Muscle layer of duodenum (tissue), 2 donors: ENCODE results near the gene C1orf94.
"Not testable (repeated sequence)": the region's sequence is repeated elsewhere in the genome, so short reads cannot be mapped to it uniquely, and the experiment has no call there.

Experiments
- H3K27ac ChIP-seq: one replicate; pipeline ENCODE4 v1.7.0; 2013; ENCODE audit warnings: mild to moderate bottlenecking, low read length
- H3K27me3 ChIP-seq: one replicate; pipeline ENCODE4 v1.7.0; 2013; ENCODE audit warnings: low read depth, mild to moderate bottlenecking, control low read depth, low read length
- H3K36me3 ChIP-seq, 2 donors: one replicate each; pipeline ENCODE4 v1.7.0; 2013; ENCODE audit warnings: low read length in 2 of 2, control low read depth in 1 of 2, mild to moderate bottlenecking in 1 of 2; ENCODE audit not compliant: insufficient read depth in 2 of 2, control insufficient read depth in 1 of 2
- H3K4me1 ChIP-seq, 2 donors: one replicate each; pipeline ENCODE4 v1.7.0; 2013; ENCODE audit warnings: low read length in 2 of 2, mild to moderate bottlenecking in 2 of 2, control low read depth in 1 of 2, moderate library complexity in 1 of 2; ENCODE audit not compliant: insufficient read depth in 2 of 2, control insufficient read depth in 1 of 2
- H3K4me3 ChIP-seq, 2 donors: one replicate each; pipeline ENCODE4 v1.7.0; 2013; ENCODE audit warnings: low read length in 2 of 2, low read depth in 1 of 2, mild to moderate bottlenecking in 1 of 2
- H3K9me3 ChIP-seq, 2 donors: one replicate each; pipeline ENCODE4 v1.7.0; 2013; ENCODE audit warnings: low read length in 2 of 2, control low read depth in 1 of 2, mild to moderate bottlenecking in 1 of 2; ENCODE audit not compliant: control insufficient read depth in 1 of 2
- donor health status: healthy.

Gene C1orf94

GRCh38 chr1:34166191-34166624, 10.5 kb upstream of the C1orf94 start:
- H3K36me3 ChIP-seq, result no peaks in the 10 kb centered on the region
- H3K9me3 ChIP-seq, result no peaks in the 10 kb centered on the region
- peaks cover 30% of the 10 kb centered on the region for H3K27me3 ChIP-seq
- H3K4me3 ChIP-seq, result peak overlapping the region in 1 of 2 donors; percentile 36
- H3K4me1 ChIP-seq, result peaks cover 0 to 40% of the 10 kb centered on the region in 2 donors
- H3K27ac ChIP-seq, result no peak overlapping the region

DNA sequence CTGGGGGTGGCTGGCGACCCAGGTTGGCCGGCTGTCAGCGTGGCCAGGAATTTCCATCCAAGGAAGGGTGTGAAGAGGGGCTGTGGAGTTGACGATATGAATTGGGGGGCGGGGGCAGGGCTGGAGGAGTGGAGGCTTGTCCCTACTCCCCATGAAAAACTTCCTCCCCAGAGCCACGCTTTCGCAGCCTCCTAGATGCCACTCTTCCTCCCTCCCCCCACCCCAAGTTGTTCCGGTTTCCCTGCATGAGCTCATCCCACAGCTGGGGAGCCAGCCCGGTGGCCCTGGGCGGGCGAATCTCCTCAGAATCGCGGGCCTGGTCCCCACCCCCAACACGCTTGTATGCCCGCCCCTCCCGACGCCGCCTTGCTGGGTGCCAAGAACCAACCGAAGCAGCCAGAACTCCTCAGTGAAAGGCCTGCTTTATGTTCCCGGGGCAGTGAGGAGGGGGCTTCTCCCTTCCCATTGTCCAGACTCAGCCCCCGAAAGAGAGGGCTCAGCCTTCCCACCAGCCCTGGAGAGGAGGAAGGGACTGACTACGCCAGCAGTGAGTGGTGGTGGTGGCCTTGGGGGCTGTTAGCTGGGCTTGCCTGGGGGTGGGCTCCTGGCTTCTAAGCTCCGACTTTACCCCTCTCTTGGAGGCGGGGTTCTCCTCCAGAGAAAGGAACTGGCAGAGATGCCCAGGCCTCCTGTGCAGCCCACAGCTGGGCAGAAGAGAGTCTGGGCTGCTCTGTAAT, 9.9 kb upstream of the C1orf94 start:
- Histone ChIP-seq H3K27ac (no peak overlapping the region), H3K27me3 (peaks cover 30% of the 10 kb centered on the region), H3K4me1 (peaks cover 0 to 40% of the 10 kb centered on the region in 2 donors), H3K36me3 (no peaks in the 10 kb centered on the region), H3K9me3 (no peaks in the 10 kb centered on the region), H3K4me3 (peak overlapping the region in 1 of 2 donors; percentile 36)

DNA sequence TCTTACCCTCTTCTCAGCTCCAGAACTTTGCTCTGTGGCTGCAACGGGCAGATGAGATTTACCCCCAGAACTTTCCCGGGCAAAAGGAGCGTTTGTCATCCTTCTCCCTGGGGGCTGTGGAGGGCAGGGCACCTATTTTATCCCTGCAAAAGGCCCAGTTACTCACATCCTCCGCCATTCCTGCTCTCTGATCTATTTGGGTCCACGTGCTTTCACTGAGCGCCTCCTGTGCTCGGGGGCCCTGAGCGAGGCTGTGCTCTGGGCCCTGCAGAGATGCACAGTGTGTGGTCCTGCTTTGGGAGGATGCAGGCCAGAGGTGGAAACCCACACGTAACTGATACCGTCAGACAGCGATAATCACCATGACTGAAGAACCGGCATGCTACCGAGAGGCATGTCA, 9.3 kb upstream of the C1orf94 start:
- H3K4me3 ChIP-seq, result no peak overlapping the region
- H3K36me3 ChIP-seq, result no peaks in the 10 kb centered on the region
- H3K4me1 ChIP-seq, result peaks cover 0 to 40% of the 10 kb centered on the region in 2 donors
- H3K27me3 ChIP-seq, result peaks cover 30% of the 10 kb centered on the region
- H3K9me3 ChIP-seq, result no peaks in the 10 kb centered on the region
- no peak overlapping the region for H3K27ac ChIP-seq

- no peak overlapping the region for H3K4me3 ChIP-seq
- H3K9me3 ChIP-seq, result no peaks in the 10 kb centered on the region
- peaks cover 17% of the 10 kb centered on the region for H3K27me3 ChIP-seq
- H3K4me1 ChIP-seq, result peaks cover 0 to 6% of the 10 kb centered on the region in 2 donors
- no peak overlapping the region for H3K27ac ChIP-seq
- no peaks in the 10 kb centered on the region for H3K36me3 ChIP-seq
Measured at GRCh38 chr1:34175744-34176143, 963 bp upstream of the C1orf94 start.

GRCh38 chr1:34178072-34178471, 1.4 kb downstream of the C1orf94 start:
- no peaks in the 10 kb centered on the region for H3K9me3 ChIP-seq
- peaks cover 17% of the 10 kb centered on the region for H3K27me3 ChIP-seq
- no peak overlapping the region for H3K27ac ChIP-seq
- no peak overlapping the region for H3K4me3 ChIP-seq
- H3K36me3 ChIP-seq, result no peaks in the 10 kb centered on the region
- peaks cover 0 to 6% of the 10 kb centered on the region in 2 donors for H3K4me1 ChIP-seq

DNA sequence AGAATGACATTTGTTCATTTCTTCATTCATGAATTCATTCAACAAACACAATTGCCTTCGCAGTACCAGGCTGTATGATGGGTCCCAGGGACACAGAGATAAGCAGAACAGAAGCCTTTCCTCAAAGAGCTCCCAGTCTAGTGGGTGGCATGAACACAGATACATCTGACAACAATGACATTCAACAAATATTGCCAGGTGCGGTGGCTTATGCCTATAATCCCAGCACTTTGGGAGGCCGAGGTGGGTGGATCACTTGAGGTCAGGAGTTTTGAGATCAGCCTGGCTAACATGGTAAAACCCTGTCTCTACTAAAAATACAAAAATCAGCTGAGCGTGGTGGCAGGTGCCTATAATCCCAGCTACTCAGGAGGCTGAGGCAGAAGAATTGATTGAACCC, 6.7 kb downstream of the C1orf94 start:
- not testable (repeated sequence) for H3K9me3 ChIP-seq, H3K4me3 ChIP-seq, H3K36me3 ChIP-seq, H3K27me3 ChIP-seq, H3K4me1 ChIP-seq, H3K27ac ChIP-seq

GRCh38 chr1:34186741-34187494, 10.2 kb downstream of the C1orf94 start:
- H3K27me3 ChIP-seq, result no peaks in the 10 kb centered on the region
- H3K9me3 ChIP-seq, result peaks cover 4 to 8% of the 10 kb centered on the region in 2 donors
- H3K36me3 ChIP-seq, result no peaks in the 10 kb centered on the region
- peaks cover 0 to 3% of the 10 kb centered on the region in 2 donors for H3K4me1 ChIP-seq
- H3K27ac ChIP-seq, result no peak overlapping the region
- no peak overlapping the region for H3K4me3 ChIP-seq

GRCh38 chr1:34188418-34188817, 11.7 kb downstream of the C1orf94 start:
- H3K4me1 ChIP-seq, result peaks cover 0 to 3% of the 10 kb centered on the region in 2 donors
- no peak overlapping the region for H3K4me3 ChIP-seq
- no peak overlapping the region for H3K27ac ChIP-seq
- no peaks in the 10 kb centered on the region for H3K27me3 ChIP-seq
- peaks cover 4 to 8% of the 10 kb centered on the region in 2 donors for H3K9me3 ChIP-seq
- no peaks in the 10 kb centered on the region for H3K36me3 ChIP-seq

DNA sequence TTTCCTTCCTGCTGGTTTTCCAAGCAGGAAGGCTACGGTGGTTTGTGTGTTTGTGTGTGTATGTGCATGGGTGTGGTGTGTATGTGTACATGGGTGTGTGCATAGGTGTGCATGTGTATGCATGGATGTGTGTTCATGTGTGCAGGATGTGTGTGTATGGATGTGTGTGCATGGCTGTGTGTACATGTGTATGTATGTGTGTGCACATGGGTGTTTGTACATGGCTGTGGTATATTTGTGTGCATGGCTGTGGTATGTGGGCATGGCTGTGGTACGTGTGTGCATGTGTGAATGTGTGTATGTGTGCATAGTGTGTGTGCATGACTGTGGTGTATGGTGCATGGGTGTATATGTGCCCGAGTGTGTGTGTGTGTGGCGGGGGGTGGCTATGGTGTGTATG, 12.3 kb downstream of the C1orf94 start:
- peaks cover 4 to 8% of the 10 kb centered on the region in 2 donors for H3K9me3 ChIP-seq
- H3K27me3 ChIP-seq, result no peaks in the 10 kb centered on the region
- peaks cover 0 to 3% of the 10 kb centered on the region in 2 donors for H3K4me1 ChIP-seq
- no peaks in the 10 kb centered on the region for H3K36me3 ChIP-seq
- H3K27ac ChIP-seq, result no peak overlapping the region
- H3K4me3 ChIP-seq, result no peak overlapping the region

- Histone ChIP-seq H3K4me3 (no peak overlapping the region), H3K27ac (no peak overlapping the region), H3K27me3 (no peaks in the 10 kb centered on the region), H3K9me3 (peaks cover 4 to 8% of the 10 kb centered on the region in 2 donors), H3K4me1 (peaks cover 0 to 3% of the 10 kb centered on the region in 2 donors), H3K36me3 (no peaks in the 10 kb centered on the region)
Measured at GRCh38 chr1:34190692-34191091, 14.0 kb downstream of the C1orf94 start.

GRCh38 chr1:34192621-34193020, 15.9 kb downstream of the C1orf94 start:
- peaks cover 4 to 8% of the 10 kb centered on the region in 2 donors for H3K9me3 ChIP-seq
- H3K27ac ChIP-seq, result no peak overlapping the region
- H3K27me3 ChIP-seq, result no peaks in the 10 kb centered on the region

More at GRCh38 chr1:34192621-34193020, 15.9 kb downstream of the C1orf94 start:
- H3K4me1 ChIP-seq, result peaks cover 0 to 3% of the 10 kb centered on the region in 2 donors
- no peak overlapping the region for H3K4me3 ChIP-seq
- no peaks in the 10 kb centered on the region for H3K36me3 ChIP-seq
